ENCODE data around the gene AUTS2.

DNA sequence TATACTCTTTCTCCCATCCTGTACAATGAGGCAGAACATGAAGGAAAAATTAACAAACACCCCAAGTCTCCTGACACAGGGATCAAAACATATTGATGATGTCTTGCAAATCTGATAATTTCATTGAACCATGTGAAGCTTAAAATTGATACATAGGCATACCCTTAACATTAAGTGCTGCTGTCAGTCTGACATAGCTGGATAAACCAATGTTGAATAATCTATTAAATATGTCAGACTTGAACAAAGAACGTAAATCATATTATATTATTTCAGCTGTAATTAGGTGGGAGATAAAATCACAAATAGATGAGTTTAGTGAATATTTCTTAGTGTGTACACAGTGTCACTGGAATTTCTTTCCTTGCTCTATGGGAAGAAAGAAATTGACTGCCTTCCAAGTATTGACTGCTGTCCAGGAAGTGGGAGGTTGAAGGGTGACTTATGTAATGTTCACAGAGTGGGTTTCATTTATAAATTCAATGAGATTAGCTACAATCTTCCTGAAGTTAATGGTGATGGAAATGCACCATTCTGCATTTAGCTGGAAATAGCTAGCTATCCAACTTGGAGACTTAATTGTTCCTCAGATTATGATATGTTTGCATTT lies 170.8 kb downstream of the AUTS2 start:
- TF ChIP-seq, protein P1, sequence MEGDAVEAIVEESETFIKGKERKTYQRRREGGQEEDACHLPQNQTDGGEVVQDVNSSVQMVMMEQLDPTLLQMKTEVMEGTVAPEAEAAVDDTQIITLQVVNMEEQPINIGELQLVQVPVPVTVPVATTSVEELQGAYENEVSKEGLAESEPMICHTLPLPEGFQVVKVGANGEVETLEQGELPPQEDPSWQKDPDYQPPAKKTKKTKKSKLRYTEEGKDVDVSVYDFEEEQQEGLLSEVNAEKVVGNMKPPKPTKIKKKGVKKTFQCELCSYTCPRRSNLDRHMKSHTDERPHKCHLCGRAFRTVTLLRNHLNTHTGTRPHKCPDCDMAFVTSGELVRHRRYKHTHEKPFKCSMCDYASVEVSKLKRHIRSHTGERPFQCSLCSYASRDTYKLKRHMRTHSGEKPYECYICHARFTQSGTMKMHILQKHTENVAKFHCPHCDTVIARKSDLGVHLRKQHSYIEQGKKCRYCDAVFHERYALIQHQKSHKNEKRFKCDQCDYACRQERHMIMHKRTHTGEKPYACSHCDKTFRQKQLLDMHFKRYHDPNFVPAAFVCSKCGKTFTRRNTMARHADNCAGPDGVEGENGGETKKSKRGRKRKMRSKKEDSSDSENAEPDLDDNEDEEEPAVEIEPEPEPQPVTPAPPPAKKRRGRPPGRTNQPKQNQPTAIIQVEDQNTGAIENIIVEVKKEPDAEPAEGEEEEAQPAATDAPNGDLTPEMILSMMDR (IDR thresholded peaks at IDR 0.05) = no peak
- TF ChIP-seq POLR2A (IDR thresholded peaks at IDR 0.05) = no peak

Measured in vagina (tissue), 2 donors.